GM21360 (cell line): Measurements from ENCODE around the gene CFAP68.
A peak's percentile ranks its signal among the peaks of the same experiment; 100 is the strongest.

ENCODE experiments used
- ATAC-seq: cut with Tn5 transposase; IDR thresholded peaks from one replicate; pipeline ENCODE4 v1.9.1; 2021; ENCODE audit warnings: mild to moderate bottlenecking, moderate library complexity; ENCODE audit not compliant: unreplicated experiment

CFAP68 gene, protein sequence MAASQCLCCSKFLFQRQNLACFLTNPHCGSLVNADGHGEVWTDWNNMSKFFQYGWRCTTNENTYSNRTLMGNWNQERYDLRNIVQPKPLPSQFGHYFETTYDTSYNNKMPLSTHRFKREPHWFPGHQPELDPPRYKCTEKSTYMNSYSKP

DNA sequence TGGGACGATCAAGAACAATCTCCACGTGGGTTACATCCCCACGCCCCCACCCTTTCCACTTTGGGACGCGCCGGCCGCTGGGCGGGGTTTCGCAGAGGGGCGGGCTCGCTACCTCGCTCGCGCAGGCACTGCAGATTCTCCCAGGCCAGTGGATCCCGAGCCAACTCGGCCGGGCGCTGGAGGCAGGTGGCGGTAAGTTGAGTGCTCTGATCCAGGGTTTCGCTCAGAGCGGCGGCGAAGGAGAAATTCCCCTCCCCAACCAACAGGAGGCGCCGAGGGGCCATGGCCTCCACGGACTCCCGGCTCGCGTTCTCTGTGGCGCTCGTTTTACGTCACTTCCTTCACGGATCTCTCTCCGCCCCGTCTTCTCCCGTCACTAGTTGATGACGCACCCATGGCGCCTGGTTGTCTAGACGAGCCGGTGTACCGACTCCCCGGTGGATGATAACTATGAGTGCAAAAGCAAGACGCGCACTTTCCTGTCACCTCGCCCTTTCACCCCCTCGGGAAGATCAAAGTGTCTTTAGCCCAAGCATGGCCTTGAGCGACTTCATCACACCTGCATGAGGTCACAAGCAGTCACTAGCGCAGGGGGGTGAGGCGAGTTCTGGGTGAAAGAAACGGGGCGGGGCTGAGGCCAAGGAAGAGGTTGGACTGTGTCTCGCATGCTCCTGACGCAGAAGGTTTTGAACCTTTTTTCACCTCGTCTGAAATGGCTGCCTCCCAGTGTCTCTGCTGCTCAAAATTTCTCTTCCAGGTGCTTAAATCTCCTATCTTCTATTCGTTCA, at the start of gene CFAP68, which contains the start of gene FDXACB1:
TSS of gene CFAP68 (plus strand) at position 693 of the 788 bp plus-strand sequence. CDS start at position 713, 20 bp downstream.
TSS of gene FDXACB1 (minus strand) at position 317 of the 788 bp plus-strand sequence. CDS start at position 284, 33 bp downstream.
- peak; percentile 88 for ATAC-seq

DNA sequence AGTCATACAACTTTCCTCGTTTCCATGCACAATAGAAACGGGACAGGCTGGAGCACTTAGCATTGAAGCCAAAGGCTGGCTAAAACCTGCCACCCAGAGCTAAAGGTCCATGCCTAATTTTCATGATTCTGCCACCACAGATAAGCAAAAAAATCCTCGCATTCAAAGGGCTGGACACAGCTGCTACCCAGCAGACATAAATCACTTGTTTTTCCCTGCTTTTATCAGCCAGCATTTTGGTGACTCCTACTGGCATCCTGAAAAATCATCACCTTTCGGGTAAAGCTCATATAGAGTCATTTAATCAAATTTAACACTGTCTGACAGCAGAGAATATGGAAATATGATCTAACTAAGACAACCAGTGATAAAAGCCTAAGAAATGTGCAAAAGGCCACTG, 45.8 kb upstream of the CFAP68 start:
- no peak for ATAC-seq

DNA sequence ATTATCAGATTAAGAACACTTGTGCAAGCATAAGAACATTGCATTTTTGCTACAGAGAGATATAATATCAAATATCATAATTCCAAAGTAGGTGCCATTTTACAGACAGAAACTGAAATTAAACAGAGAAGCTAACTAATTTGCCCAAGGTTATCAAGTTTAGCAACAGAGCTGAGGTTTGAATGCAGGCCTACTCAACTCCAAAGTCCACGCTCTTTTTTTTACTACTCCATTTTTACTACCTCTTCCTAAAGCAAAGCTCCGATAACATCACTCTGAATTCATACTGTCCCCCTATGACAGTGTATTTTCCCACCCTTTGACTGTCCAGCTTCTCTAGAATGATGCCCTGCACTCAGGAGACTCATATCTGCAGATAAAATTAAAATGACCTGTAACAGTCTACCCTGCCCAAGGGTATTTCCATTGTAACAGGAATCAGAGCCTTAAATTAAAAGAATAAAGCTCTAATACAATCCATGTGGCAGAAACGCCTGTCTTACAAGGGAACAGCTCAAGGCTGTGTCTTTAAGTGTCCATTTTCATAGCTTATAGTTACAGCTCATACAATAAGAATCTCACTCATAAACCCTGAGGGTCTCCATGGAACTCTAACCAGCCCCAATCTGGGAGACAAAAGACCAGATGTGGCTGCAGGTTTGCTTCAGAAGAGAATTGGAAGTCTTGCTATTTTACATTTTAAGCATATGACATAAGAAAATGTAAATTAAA, 44.7 kb upstream of the CFAP68 start:
- no peak for ATAC-seq

- no peak for ATAC-seq
Measured at GRCh38 chr11:111835665-111836064, 43.7 kb upstream of the CFAP68 start.

GRCh38 chr11:111836162-111836561, 43.2 kb upstream of the CFAP68 start:
- no peak for ATAC-seq

DNA sequence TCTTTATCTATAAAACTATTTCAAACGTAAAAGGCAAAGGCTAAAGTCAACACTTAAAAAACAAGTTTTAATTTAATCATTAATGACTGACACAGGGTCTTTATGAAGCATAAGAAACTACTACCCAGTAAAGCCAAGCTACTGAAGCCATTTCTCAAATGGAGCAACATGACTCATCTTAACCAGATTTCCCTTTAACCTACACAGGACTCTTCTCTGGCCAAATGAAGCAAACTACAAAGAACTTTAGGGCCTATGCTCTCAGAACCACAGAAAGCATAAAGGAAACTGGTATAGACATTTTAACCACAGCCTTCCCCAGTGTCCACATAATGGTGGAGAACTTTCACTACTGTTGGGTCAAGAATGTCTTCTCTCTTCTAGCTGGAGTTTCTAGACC, 42.6 kb upstream of the CFAP68 start:
- ATAC-seq = no peak

GRCh38 chr11:111837366-111837891, 41.9 kb upstream of the CFAP68 start:
- no peak for ATAC-seq

DNA sequence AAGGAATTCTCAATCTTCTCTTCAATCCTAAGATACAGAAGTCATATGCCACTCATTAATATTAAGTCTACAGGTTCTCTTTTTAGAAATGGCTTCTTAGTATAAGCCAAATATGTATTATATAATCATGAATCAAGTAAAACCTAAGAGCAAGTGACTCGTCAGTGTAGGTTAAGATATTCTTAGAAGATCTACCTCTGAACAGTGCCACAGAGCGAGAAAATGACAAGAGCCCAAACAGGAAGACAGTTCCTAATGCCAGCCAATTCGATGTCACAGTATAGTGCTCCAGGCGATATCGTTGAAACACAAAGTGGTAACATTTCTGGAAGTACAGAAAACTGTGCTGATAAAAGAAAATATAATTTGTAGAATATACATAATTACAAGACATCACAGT, 41.3 kb upstream of the CFAP68 start:
- ATAC-seq = no peak

DNA sequence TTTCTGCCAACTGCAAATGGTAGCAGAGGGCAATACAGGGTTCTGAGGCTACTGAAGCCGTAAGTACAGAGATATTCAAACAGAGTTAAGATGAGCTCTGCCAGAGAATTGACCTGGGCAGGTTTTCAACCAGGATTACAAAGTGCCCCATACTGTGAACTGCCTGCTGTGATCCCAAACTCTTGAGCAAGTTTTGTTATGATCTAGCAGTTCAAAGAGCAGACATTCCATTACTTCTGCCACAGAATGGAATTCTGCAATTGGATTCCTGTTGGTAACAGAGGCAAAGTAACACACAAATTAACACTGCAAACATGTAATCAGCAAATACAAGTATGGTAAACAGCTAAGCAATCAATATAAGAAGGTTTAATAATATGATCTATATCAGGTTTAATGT, 39.2 kb upstream of the CFAP68 start:
- ATAC-seq = no peak

GRCh38 chr11:111841370-111842053, 37.8 kb upstream of the CFAP68 start:
- peak; percentile 58 for ATAC-seq

DNA sequence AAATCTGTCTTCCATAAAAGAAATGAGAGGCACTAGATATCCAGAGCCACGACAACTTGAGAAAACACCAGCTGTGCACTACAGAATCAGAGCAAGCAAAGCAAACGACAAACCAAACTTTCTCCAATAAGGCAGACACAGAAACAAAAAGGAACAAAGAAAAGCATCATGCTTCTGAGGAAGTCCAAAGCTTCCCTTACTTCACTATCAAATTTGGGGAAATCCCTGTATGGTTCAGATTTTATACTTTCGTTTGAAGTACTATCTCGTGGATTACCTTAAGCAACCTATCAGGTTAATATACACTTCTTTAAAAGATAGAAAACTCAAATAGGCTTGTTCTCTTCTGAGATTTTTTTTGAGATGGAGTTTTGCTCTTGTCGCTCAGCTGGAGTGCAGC, 35.7 kb upstream of the CFAP68 start:
- ATAC-seq = no peak

GRCh38 chr11:111845276-111846028, 33.9 kb upstream of the CFAP68 start:
- no peak for ATAC-seq

DNA sequence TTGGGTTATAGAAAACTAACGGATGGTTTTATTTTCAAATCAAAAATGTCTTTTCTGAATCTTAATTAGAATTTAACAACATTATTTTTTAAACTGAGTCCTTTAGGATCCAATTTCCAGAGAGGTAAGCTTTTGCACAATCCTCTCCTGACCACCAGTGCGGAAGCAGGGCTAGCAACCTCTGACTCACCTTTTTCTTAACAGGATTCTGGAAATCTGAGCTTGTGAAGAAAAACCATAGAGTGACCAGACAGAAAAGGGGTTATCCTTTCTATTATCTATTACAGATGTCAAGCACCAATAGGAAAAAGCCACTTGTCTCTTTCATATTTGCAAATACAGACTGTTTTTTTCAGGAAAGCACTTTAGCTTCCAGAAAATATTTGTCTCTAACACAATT, 33.3 kb upstream of the CFAP68 start:
- no peak for ATAC-seq

DNA sequence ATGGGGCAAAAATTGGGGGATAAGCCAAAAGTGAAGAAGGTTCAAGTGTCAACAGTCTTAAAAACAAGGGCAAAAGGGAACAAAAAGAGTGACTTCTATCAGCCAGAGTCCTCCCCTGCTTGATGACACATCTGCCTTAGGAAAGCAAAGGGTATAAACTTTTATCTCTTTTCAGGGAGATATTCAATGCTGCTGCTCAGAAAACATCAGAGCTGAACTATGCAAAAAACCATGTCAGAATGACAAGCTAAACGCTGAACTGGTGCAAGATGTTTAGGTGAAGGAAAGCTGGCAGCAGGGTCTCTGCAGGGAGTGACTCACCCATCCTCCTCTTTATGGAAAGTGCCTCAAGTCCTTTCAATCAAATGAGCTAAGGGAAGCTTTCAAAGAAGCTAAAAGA, 32.7 kb upstream of the CFAP68 start:
- no peak for ATAC-seq

DNA sequence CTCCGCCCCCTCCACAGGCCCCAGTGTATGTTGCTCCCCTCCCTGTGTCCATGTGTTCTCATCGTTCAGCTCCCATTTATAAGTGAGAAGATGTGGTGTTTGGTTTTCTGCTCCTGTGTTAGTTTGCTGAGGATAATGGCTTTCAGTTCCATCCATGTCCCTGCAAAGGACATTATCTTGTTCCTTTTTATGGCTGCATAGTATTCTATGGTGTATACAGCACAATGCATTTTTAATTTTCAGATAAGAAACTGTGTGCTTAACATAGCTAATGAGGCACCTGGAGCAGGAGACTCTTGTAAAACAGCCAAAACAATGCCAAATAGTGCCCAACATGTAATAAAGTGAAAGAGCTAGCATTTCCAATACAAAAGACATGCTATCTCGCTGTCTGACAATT, 29.7 kb upstream of the CFAP68 start:
- no peak for ATAC-seq

- no peak for ATAC-seq
Measured at GRCh38 chr11:111851067-111851466, 28.3 kb upstream of the CFAP68 start.

- no peak for ATAC-seq
Measured at GRCh38 chr11:111851636-111852035, 27.7 kb upstream of the CFAP68 start.

DNA sequence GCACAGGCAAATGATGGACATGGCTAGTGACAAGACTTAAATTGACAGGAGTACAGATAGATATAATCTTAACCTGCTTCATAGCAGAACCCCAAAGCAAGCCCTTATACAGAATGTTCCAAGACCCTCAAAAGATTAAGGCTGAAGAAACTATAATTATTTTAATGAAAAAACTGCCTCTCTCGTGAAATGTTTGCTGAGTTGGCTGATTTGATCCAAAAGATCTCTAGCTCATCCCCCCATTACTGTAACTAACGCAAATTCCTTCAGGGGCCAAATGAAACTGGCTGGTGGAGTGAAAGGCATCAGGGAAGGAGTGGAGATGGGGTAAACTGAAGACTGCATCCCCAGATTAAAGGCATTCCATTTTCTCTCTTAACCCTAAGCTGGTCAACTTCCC, 27.2 kb upstream of the CFAP68 start:
- no peak for ATAC-seq

DNA sequence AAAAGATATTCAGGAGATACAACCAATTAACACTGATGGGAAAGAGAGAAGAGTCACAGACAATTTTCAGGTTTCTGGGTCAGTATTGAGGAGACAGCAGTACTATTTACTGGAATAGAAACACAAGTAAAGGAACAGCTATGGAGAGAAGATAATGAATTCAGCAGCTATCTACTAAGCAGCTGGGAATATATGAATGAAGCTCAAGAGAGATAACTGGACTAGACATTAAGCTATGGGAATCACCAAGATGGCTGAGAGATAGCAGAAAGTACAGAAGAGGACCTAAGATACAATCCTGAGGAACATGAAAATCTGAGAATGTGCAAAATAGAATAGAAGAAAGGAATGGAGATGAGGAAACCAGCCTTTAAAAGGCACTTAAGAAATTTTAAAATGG, 23.8 kb upstream of the CFAP68 start:
- no peak for ATAC-seq

- no peak for ATAC-seq
Measured at GRCh38 chr11:111860257-111860656, 19.1 kb upstream of the CFAP68 start.
